Measurements from ENCODE around the gene GRIK1.
"Not testable (repeated sequence)": the region's sequence is repeated elsewhere in the genome, so short reads cannot be mapped to it uniquely, and the experiment has no call there.

The GRIK1 gene

DNA sequence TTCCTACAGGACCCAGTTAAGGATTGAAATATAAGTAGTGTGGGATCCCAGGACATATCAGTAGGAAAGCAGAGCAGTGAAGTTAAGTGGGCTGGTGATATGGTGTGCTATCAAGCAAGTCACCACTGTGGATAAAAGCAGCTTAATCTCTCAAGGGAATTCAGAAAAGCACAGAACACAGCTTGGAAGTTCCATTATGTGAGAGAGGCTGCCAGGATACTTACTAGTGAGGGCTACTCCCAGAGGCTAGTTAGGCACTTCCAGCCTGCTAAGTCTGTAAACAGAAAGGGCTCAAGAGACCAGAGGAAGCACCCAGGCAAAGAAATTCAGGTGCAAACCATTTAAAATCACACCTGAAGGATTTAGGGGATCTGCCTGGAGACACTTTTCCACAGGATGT lies 18.8 kb upstream of the GRIK1 start:
- H3K4me3 ChIP-seq (ENCODE audit: low read depth, low read length), result no peak overlapping the region
- TF ChIP-seq, protein P1, sequence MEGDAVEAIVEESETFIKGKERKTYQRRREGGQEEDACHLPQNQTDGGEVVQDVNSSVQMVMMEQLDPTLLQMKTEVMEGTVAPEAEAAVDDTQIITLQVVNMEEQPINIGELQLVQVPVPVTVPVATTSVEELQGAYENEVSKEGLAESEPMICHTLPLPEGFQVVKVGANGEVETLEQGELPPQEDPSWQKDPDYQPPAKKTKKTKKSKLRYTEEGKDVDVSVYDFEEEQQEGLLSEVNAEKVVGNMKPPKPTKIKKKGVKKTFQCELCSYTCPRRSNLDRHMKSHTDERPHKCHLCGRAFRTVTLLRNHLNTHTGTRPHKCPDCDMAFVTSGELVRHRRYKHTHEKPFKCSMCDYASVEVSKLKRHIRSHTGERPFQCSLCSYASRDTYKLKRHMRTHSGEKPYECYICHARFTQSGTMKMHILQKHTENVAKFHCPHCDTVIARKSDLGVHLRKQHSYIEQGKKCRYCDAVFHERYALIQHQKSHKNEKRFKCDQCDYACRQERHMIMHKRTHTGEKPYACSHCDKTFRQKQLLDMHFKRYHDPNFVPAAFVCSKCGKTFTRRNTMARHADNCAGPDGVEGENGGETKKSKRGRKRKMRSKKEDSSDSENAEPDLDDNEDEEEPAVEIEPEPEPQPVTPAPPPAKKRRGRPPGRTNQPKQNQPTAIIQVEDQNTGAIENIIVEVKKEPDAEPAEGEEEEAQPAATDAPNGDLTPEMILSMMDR (IDR thresholded peaks at IDR 0.05; ENCODE audit: insufficient read depth, low read depth, low read length, missing control alignments), result no peak
- DNase-seq (ENCODE audit: low read depth), result no peak

DNA sequence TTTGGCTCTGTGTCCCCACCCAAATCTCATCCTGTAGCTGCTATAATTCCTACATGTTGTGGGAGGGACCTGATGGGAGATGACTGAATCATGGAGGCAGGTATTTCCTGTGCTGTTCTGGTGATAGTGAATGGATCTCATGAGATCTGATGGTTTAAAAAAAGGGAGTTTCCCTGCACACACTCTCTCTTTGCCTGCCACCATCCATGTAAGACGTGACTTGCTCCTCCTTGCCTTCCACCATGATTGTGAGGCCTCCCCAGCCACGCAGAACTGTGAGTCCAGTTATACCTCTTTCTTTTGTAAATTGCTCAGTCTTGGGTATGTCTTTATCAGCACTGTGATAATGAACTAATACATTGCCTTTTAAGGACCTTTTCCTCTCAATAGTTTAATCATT lies 18.2 kb upstream of the GRIK1 start:
- DNase-seq (ENCODE audit: low read depth), result not testable (repeated sequence)

DNA sequence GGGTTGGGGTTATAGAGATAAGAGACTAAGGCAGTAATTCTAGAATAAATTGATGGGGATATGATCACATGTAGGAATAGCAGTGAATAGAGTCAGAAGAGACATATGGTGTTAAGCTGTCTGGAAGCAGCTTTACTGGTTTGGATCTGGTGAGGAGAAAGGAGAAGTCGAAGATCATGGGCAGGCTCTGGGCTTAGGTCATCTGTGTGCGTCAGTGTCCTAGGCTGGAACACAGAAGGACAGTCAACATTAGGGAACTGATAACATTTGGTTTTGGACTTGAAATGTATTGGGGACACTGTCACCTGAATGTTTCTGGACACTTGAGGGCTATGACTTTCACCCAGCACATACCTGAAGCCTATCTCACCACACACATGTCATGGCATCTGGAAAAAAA lies 13.9 kb upstream of the GRIK1 start:
- no peak for DNase-seq (ENCODE audit: low read depth)
- no peak overlapping the region for H3K4me3 ChIP-seq (ENCODE audit: low read depth, low read length)
- TF ChIP-seq, protein P1 (IDR thresholded peaks at IDR 0.05; ENCODE audit: insufficient read depth, low read depth, low read length, missing control alignments), result no peak

More for the DNA sequence above, 18.2 kb upstream of the GRIK1 start:
- H3K4me3 ChIP-seq (ENCODE audit: low read depth, low read length), result not testable (repeated sequence)

DNA sequence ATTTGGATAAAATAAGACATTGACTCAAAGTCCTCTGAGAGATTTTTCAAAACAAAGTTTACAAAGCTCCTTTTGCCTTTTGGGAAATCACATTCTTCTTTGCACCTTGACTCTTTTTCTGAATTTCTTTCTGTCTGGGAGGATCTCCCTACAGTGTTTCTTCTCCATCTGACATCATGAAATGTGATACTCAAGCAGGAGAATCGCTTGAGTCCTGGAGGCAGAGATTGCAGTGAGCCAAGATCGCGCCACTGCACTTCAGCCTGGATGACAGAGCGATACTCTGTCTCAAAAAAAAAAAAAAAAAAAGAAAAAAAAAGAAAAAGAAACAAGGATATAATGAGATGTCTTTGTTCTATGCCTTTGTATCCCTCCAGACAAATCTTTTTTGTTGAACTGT lies 13.3 kb upstream of the GRIK1 start:
- TF ChIP-seq, protein P1 (IDR thresholded peaks at IDR 0.05; ENCODE audit: insufficient read depth, low read depth, low read length, missing control alignments), result no peak
- DNase-seq (ENCODE audit: low read depth), result no peak
- H3K4me3 ChIP-seq (ENCODE audit: low read depth, low read length), result no peak overlapping the region

DNA sequence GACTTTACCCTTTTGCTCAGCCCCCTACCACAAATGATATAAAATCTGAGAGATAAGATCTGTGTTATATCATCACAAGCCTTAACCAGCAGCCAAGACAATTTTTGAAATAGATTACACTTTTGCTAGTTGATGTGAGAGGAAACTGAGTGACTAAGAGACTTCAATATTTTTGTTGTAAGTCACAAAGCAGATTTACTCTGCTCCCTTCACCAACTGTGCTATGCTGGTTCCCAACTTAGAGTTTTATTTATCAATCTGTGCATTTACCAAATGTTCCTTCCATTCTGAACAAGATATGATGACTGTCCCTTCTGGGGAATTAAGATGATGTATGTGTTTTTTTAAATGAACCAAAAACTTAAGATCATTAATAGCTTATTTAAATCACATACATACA lies 12.1 kb upstream of the GRIK1 start:
- no peak for DNase-seq (ENCODE audit: low read depth)
- TF ChIP-seq, protein P1 (IDR thresholded peaks at IDR 0.05; ENCODE audit: insufficient read depth, low read depth, low read length, missing control alignments), result no peak
- no peak overlapping the region for H3K4me3 ChIP-seq (ENCODE audit: low read depth, low read length)

DNA sequence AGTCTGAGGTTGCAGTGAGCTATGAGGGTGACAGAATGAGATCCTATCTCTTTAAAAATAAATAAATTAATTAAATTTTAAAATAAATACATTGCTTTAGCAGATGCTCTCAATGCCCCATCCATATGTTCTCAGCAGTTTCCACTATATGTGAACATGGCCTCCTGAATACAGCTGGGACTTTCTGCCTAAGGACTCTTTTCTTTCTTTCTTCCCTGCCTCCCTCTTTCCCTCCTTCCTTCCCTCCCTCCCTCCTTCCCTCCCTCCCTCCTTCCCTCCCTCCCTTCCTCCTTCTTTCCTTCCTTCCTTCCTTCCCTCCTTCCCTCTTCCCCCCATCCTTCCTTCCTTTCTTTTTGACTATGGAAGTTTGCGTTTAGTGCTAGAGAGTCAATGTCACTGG lies 10.2 kb upstream of the GRIK1 start:
- no peak for DNase-seq (ENCODE audit: low read depth)
- H3K4me3 ChIP-seq (ENCODE audit: low read depth, low read length), result no peak overlapping the region
- TF ChIP-seq, protein P1 (IDR thresholded peaks at IDR 0.05; ENCODE audit: insufficient read depth, low read depth, low read length, missing control alignments), result no peak

DNA sequence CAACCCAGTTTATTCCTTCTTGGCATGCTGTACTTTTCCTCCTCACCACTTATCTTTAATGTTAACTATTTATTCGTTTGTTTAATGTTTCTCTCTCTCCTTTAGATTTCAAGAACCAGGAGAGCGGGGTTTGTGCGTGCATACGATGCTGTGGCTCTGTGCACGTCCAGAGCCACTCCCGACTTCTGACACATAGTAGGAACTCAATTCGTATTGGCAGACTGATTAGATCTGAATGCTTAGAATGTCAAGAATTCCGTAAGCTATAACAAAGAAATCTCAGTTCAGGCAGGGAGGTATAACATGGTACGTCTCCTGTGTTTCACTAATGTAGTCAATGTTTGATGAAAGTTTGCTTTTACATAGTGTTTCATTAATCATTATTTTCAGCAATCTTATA lies 7.3 kb upstream of the GRIK1 start:
- no peak for DNase-seq (ENCODE audit: low read depth)
- TF ChIP-seq, protein P1 (IDR thresholded peaks at IDR 0.05; ENCODE audit: insufficient read depth, low read depth, low read length, missing control alignments), result no peak
- no peak overlapping the region for H3K4me3 ChIP-seq (ENCODE audit: low read depth, low read length)

Data from GM12865 (cell line).